H1 (cell line): ENCODE measurements around the gene ATCAY. TPM values are rescaled to one million over a fixed set of nuclear protein-coding genes. Genes with fewer than 3 reads are reported as not detected.

Source experiments
- CTCF ChIA-PET: fragments of 300-600 bp; sonication (Branson Sonifier 250); formaldehyde crosslinking; loops from one replicate; lab custom pipeline; 2021; ENCODE audit not compliant: partially characterized antibody; lab: Charles Lee
- POLR2A ChIA-PET: fragments of 300-600 bp; sonication (Branson Sonifier 250); formaldehyde crosslinking; loops from one replicate; lab custom pipeline; 2021; ENCODE audit warnings: inconsistent platforms; ENCODE audit not compliant: partially characterized antibody; lab: Charles Lee
- DNase-seq, 2 experiments: peaks; one replicate each; pipeline versions ENCODE4 v3.0.0 to v3.0.0-alpha.2; 2010 to 2022; ENCODE audit warnings: low spot score in 2 of 2, low read depth in 1 of 2, mixed read lengths in 1 of 2
- FAIRE-seq: peaks from 2 replicates; lab custom pipeline; 2011; peaks lifted over from hg19 to GRCh38; lab: Jason Lieb, UNC
- H2AFZ ChIP-seq: 2 replicates; pipeline ENCODE4 v1.8.1; 2012; ENCODE audit warnings: low read length, inconsistent platforms
- H2AK5ac ChIP-seq: 2 replicates; pipeline ENCODE4 v1.6.1; 2013; ENCODE audit warnings: low read depth, low read length
- H2BK120ac ChIP-seq: replicated peaks from 2 replicates; pipeline ENCODE3; 2013; ENCODE audit warnings: low read depth, low read length, inconsistent platforms
- H2BK12ac ChIP-seq: 2 replicates; pipeline ENCODE4 v1.6.1; 2013; ENCODE audit warnings: low read depth, low read length
- H2BK15ac ChIP-seq: 2 replicates; pipeline ENCODE4 v1.6.1; 2013; ENCODE audit warnings: low read length
- H2BK20ac ChIP-seq: 2 replicates; pipeline ENCODE4 v1.6.1; 2013; ENCODE audit warnings: low read length
- H2BK5ac ChIP-seq: 2 replicates; pipeline ENCODE4 v1.6.1; 2013; ENCODE audit warnings: low read depth, low read length
- H3K14ac ChIP-seq: 2 replicates; pipeline ENCODE4 v1.6.1; 2013; ENCODE audit warnings: inconsistent platforms; ENCODE audit not compliant: insufficient read length
- H3K18ac ChIP-seq: 2 replicates; pipeline ENCODE4 v1.6.1; 2013; ENCODE audit warnings: low read length; ENCODE audit errors: extremely low read depth
- H3K23ac ChIP-seq: 2 replicates; pipeline ENCODE4 v1.6.1; 2013; ENCODE audit warnings: inconsistent platforms; ENCODE audit not compliant: insufficient read length
- H3K23me2 ChIP-seq: 2 replicates; pipeline ENCODE4 v1.6.1; 2013; ENCODE audit warnings: low read depth, low read length
- H3K27ac ChIP-seq: 2 replicates; pipeline ENCODE4 v1.6.1; 2011; ENCODE audit warnings: low read depth, low read length, inconsistent platforms
- H3K27me3 ChIP-seq, 4 experiments: replicated peaks in 1 of 4; 1 replicate in 1 of 4; 2 replicates in 3 of 4; pipeline versions ENCODE4 v1.6.1 to v1.8.1; 2011 to 2013; ENCODE audit warnings: low read length in 3 of 4, mild to moderate bottlenecking in 3 of 4, inconsistent platforms in 2 of 4, mixed read lengths in 2 of 4, moderate library complexity in 1 of 4; ENCODE audit not compliant: control insufficient read depth in 3 of 4, insufficient read depth in 3 of 4; ENCODE audit errors: extremely low read depth in 1 of 4
- H3K36me3 ChIP-seq, 4 experiments: 2 replicates each; pipeline versions ENCODE4 v1.6.1 to v1.8.1; 2011 to 2013; ENCODE audit warnings: mild to moderate bottlenecking in 4 of 4, low read length in 3 of 4, moderate library complexity in 2 of 4, control low read depth in 1 of 4, inconsistent platforms in 1 of 4; ENCODE audit not compliant: insufficient read depth in 4 of 4, control insufficient read depth in 2 of 4
- H3K4ac ChIP-seq: replicated peaks from 2 replicates; pipeline ENCODE3; 2013; ENCODE audit warnings: low read length, low read depth, mixed read lengths, inconsistent platforms; ENCODE audit not compliant: insufficient read length
- H3K4me1 ChIP-seq, 4 experiments: replicated peaks in 1 of 4; 1 replicate in 1 of 4; 2 replicates in 3 of 4; pipeline versions ENCODE4 v1.6.1 to v1.8.1; 2011 to 2013; ENCODE audit warnings: low read length in 3 of 4, inconsistent platforms in 2 of 4, mixed read lengths in 1 of 4; ENCODE audit not compliant: insufficient read depth in 4 of 4, control insufficient read depth in 3 of 4
- H3K4me2 ChIP-seq, 2 experiments: 2 replicates each; pipeline versions ENCODE4 v1.6.1 to v1.8.1; 2011 to 2013; ENCODE audit warnings: low read depth in 2 of 2, low read length in 2 of 2, control low read depth in 1 of 2, inconsistent platforms in 1 of 2, mild to moderate bottlenecking in 1 of 2; ENCODE audit not compliant: insufficient read depth in 1 of 2
- H3K4me3 ChIP-seq, 4 experiments: fragments of 200-600, 300-600 bp in 1 of 4; sonication (generic), shearing (Covaris generic), sonication (Bioruptor Twin) in 1 of 4; 2 replicates each; pipeline versions ENCODE4 v1.5.1 to v1.8.1; 2011 to 2016; ENCODE audit warnings: low read length in 4 of 4, low read depth in 3 of 4, control low read depth in 2 of 4, inconsistent platforms in 2 of 4, mild to moderate bottlenecking in 2 of 4, mixed read lengths in 1 of 4, moderate library complexity in 1 of 4; ENCODE audit not compliant: insufficient read depth in 2 of 4; ENCODE audit errors: extremely low read depth in 1 of 4
- H3K56ac ChIP-seq: replicated peaks from 2 replicates; pipeline ENCODE3; 2013; ENCODE audit warnings: low read depth, mild to moderate bottlenecking, mixed read lengths, low read length, inconsistent platforms; ENCODE audit not compliant: insufficient read length
- H3K79me1 ChIP-seq: 2 replicates; pipeline ENCODE4 v1.6.1; 2013; ENCODE audit warnings: low read depth, low read length, control low read depth
- H3K79me2 ChIP-seq, 2 experiments: 2 replicates each; pipeline versions ENCODE4 v1.6.1 to v1.8.1; 2012 to 2013; ENCODE audit warnings: low read length in 2 of 2, mild to moderate bottlenecking in 2 of 2, inconsistent platforms in 1 of 2; ENCODE audit not compliant: insufficient read depth in 2 of 2, control insufficient read depth in 1 of 2
- H3K9ac ChIP-seq, 4 experiments: replicated peaks in 1 of 4; 1 replicate in 1 of 4; 2 replicates in 3 of 4; pipeline versions ENCODE4 v1.6.1 to v1.8.1; 2011 to 2013; ENCODE audit warnings: low read depth in 3 of 4, low read length in 3 of 4, control low read depth in 2 of 4, mild to moderate bottlenecking in 2 of 4, moderate library complexity in 2 of 4, inconsistent platforms in 1 of 4; ENCODE audit errors: extremely low read depth in 1 of 4
- H3K9me3 ChIP-seq, 2 experiments: 2 replicates each; pipeline versions ENCODE4 v1.6.1 to v1.8.1; 2012 to 2013; ENCODE audit warnings: mild to moderate bottlenecking in 2 of 2, moderate library complexity in 2 of 2, control low read depth in 1 of 2, inconsistent platforms in 1 of 2, low read depth in 1 of 2, low read length in 1 of 2, mixed read lengths in 1 of 2; ENCODE audit not compliant: insufficient read depth in 2 of 2
- H4K20me1 ChIP-seq, 2 experiments: replicated peaks in 1 of 2; 2 replicates each; pipeline versions ENCODE3 to v1.8.1; 2011 to 2013; ENCODE audit warnings: inconsistent platforms in 2 of 2, low read length in 2 of 2, mild to moderate bottlenecking in 1 of 2; ENCODE audit not compliant: insufficient read depth in 2 of 2, control insufficient read depth in 1 of 2
- H4K5ac ChIP-seq: 2 replicates; pipeline ENCODE4 v1.6.1; 2013; ENCODE audit warnings: low read length, low read depth, mixed read lengths, inconsistent platforms; ENCODE audit not compliant: insufficient read length
- H4K8ac ChIP-seq: 2 replicates; pipeline ENCODE4 v1.8.0; 2013; ENCODE audit warnings: mild to moderate bottlenecking, moderate library complexity, low read length, inconsistent platforms; ENCODE audit not compliant: insufficient read depth; ENCODE audit errors: extremely low read depth
- H4K91ac ChIP-seq: replicated peaks from 2 replicates; pipeline ENCODE3; 2013; ENCODE audit warnings: low read length, mixed read lengths, inconsistent platforms; ENCODE audit not compliant: insufficient read length
- CBX8 ChIP-seq: fragments of 300-800, 300-1000 bp; sonication (generic); IDR thresholded peaks from 2 replicates; pipeline ENCODE4 v1.7.1; 2016; ENCODE audit warnings: low read depth, low read length, borderline replicate concordance
- POU5F1 ChIP-seq: IDR thresholded peaks from 2 replicates; pipeline ENCODE4 v1.6.1; 2011; ENCODE audit warnings: low read depth, mild to moderate bottlenecking, low read length, moderate library complexity
- WGBS, 2 experiments: shearing (Covaris generic) in 1 of 2; methylation state at CpG; one replicate each; pipeline versions ENCODE4 v1.1.6 to v1.1.7; 2013 to 2015; ENCODE audit warnings: low lambda C conversion rate in 2 of 2, mixed read lengths in 2 of 2, inconsistent platforms in 1 of 2, low coverage in 1 of 2, missing lambda C conversion rate in 1 of 2; ENCODE audit not compliant: insufficient replicate concordance in 2 of 2, insufficient coverage in 1 of 2, insufficient read length in 1 of 2; ENCODE audit errors: extremely low coverage in 1 of 2, missing lambda C conversion rate in 1 of 2; 5-methylcytosine and 5-hydroxymethylcytosine counted together
- polyA plus RNA-seq, 7 experiments: library from polyadenylated mRNA; depleted of rRNA in 3 of 7; stranded (reverse) in 5 of 7; unstranded in 2 of 7; fragments of >200 nt in 5 of 7; fragments of 200-250 nt in 2 of 7; gene quantifications; 1 replicate in 5 of 7; 2 replicates in 1 of 7; 4 replicates in 1 of 7; pipeline versions ENCODE4 v1.2.1 to v1.2.3, GENCODE V29; 2011 to 2013; ENCODE audit warnings: missing spikeins in 2 of 7, mixed read lengths in 2 of 7
- total RNA-seq: library from RNA; stranded (reverse); fragmentation: NEBNext Ultra II Directional; extraction: Animal tissue kit (Norgen Biotek cat#: 25700); gene quantifications from 2 replicates; pipeline ENCODE4 v1.2.1, GENCODE V29; 2021

Gene ATCAY
- total and polyA plus RNA-seq, 2 of the 8 experiments (the other 6 are each of a cell fraction or from before 2014, with no cell fraction given), result 24.4 to 33.8 TPM

GRCh38 chr19:3899531-3900294 lies 19.2 kb downstream of the ATCAY start:
- H3K23ac ChIP-seq, result no peak overlapping the region
- no peak for DNase-seq
- no peak overlapping the region for H2BK15ac ChIP-seq
- peaks cover 3 to 14% (median 9%) of the 10 kb centered on the region in 4 experiments; a peak in 7 of 8 replicates for H3K36me3 ChIP-seq
- TF ChIP-seq POU5F1 (no peak), CBX8 (no peak)
- CTCF ChIA-PET, result interaction anchor here (0.6 to 1.0 kb wide), 4 partner anchors 54 to 240 kb away, joined by 3 to 4 read pairs (median 4); no protein-coding TSS in a partner anchor
- H3K79me1 ChIP-seq, result 0 out of 2 replicates have a peak, but pooled peaks cover 2% of the 10 kb centered on the region
- H3K18ac ChIP-seq, result no peak overlapping the region
- H3K27ac ChIP-seq, result no peak overlapping the region
- no peaks in the 10 kb centered on the region for H3K23me2 ChIP-seq
- no peaks in the 10 kb centered on the region for H4K20me1 ChIP-seq
- H2AFZ ChIP-seq, result no peak overlapping the region
- H4K91ac ChIP-seq, result no peak overlapping the region
- peaks cover 7% of the 10 kb centered on the region in 2 experiments; a peak in 3 of 4 replicates for H3K9me3 ChIP-seq
- H3K14ac ChIP-seq, result no peak overlapping the region
- no peak overlapping the region for H4K8ac ChIP-seq
- H2AK5ac ChIP-seq, result no peak overlapping the region
- no peak overlapping the region for H2BK12ac ChIP-seq
- H3K9ac ChIP-seq, result no peak overlapping the region
- H3K4me3 ChIP-seq, result no peak overlapping the region
- H2BK5ac ChIP-seq, result no peak overlapping the region
- H3K79me2 ChIP-seq, result no peaks in the 10 kb centered on the region
- 91% methylated on average over 18 of the region's 18 CpGs; no CpG with 5 or more reads in 1 of the 2 experiments for WGBS, 2 experiments
- H3K4me2 ChIP-seq, result no peak overlapping the region
- POLR2A ChIA-PET, result interaction anchor here (0.9 to 1.3 kb wide), 3 partner anchors 9 to 84 kb away, joined by 3 read pairs; no protein-coding TSS in a partner anchor
- H3K56ac ChIP-seq, result no peak overlapping the region
- H4K5ac ChIP-seq, result no peak overlapping the region
- FAIRE-seq, result no peak
- H2BK120ac ChIP-seq, result no peak overlapping the region
- no peak overlapping the region for H2BK20ac ChIP-seq
- no peak overlapping the region for H3K4ac ChIP-seq
- H3K27me3 ChIP-seq, result no peaks in the 10 kb centered on the region
- H3K4me1 ChIP-seq, result no peaks in the 10 kb centered on the region
